Liver (tissue), 9 donors: ENCODE results near the gene RALGAPB. TPM values are rescaled to one million over a fixed set of nuclear protein-coding genes. Genes with fewer than 3 reads are reported as not detected.

ENCODE experiments used
- DNase-seq: peaks from one replicate; pipeline ENCODE4 v3.0.0-alpha.2; 2017; ENCODE audit warnings: low spot score
- H3K27ac ChIP-seq, 2 donors: one replicate each; pipeline ENCODE4 v1.7.0; 2013; ENCODE audit warnings: inconsistent platforms in 2 of 2, low read length in 2 of 2, control low read depth in 1 of 2, low read depth in 1 of 2, mild to moderate bottlenecking in 1 of 2
- H3K27me3 ChIP-seq, 4 donors: one replicate each; pipeline versions ENCODE4 v1.6.1 to v1.7.0; 2013; ENCODE audit warnings: low read length in 3 of 4, inconsistent platforms in 1 of 4, mild to moderate bottlenecking in 1 of 4, moderate library complexity in 1 of 4; ENCODE audit not compliant: control insufficient read depth in 4 of 4, insufficient read depth in 4 of 4
- H3K36me3 ChIP-seq, 4 donors: one replicate each; pipeline versions ENCODE4 v1.6.1 to v1.7.0; 2013; ENCODE audit warnings: low read length in 3 of 4, mild to moderate bottlenecking in 3 of 4, low read depth in 1 of 4, moderate library complexity in 1 of 4; ENCODE audit not compliant: control insufficient read depth in 4 of 4, insufficient read depth in 3 of 4
- H3K4me1 ChIP-seq, 4 donors: one replicate each; pipeline versions ENCODE4 v1.6.1 to v1.7.0; 2013; ENCODE audit warnings: low read length in 3 of 4, mild to moderate bottlenecking in 3 of 4, moderate library complexity in 1 of 4; ENCODE audit not compliant: control insufficient read depth in 4 of 4, insufficient read depth in 4 of 4
- H3K4me3 ChIP-seq, 3 donors: one replicate each; pipeline versions ENCODE4 v1.6.1 to v1.7.0; 2013; ENCODE audit warnings: low read length in 3 of 3, control low read depth in 1 of 3, low read depth in 1 of 3, mild to moderate bottlenecking in 1 of 3
- H3K9ac ChIP-seq, 2 donors: one replicate each; pipeline ENCODE4 v1.7.0; 2013; ENCODE audit warnings: low read length in 2 of 2, mild to moderate bottlenecking in 2 of 2, moderate library complexity in 2 of 2, control low read depth in 1 of 2, low read depth in 1 of 2
- H3K9me3 ChIP-seq, 4 donors: one replicate each; pipeline versions ENCODE4 v1.6.1 to v1.7.0; 2013; ENCODE audit warnings: low read length in 3 of 4; ENCODE audit not compliant: control insufficient read depth in 4 of 4
- ATF3 ChIP-seq: IDR thresholded peaks from 2 replicates; pipeline ENCODE4 v1.6.1; 2016; ENCODE audit warnings: antibody characterized with exemption
- CTCF ChIP-seq: fragments of 150-350 bp; IDR thresholded peaks from 2 replicates; pipeline ENCODE4 v1.5.1; 2017; ENCODE audit warnings: improper control_type of control experiment, low read depth, low read length; ENCODE audit not compliant: missing input control
- FOXA1 ChIP-seq: IDR thresholded peaks from 2 replicates; pipeline ENCODE4 v1.6.1; 2016; ENCODE audit warnings: antibody characterized with exemption
- FOXA2 ChIP-seq: IDR thresholded peaks from 2 replicates; pipeline ENCODE4 v1.6.1; 2016; ENCODE audit warnings: antibody characterized with exemption
- GABPA ChIP-seq, 2 donors: IDR thresholded peaks in 1 of 2; conservative IDR thresholded peaks in 1 of 2; 2 replicates each; pipeline ENCODE4 v1.6.1; 2016; ENCODE audit warnings: antibody characterized with exemption in 2 of 2, mild to moderate bottlenecking in 1 of 2, moderate library complexity in 1 of 2
- HNF4A ChIP-seq, 2 donors: conservative IDR thresholded peaks; 2 replicates each; pipeline ENCODE4 v1.6.1; 2016; ENCODE audit warnings: antibody characterized with exemption in 2 of 2, mild to moderate bottlenecking in 2 of 2
- JUND ChIP-seq, 2 donors: IDR thresholded peaks; 2 replicates each; pipeline ENCODE4 v1.6.1; 2016; ENCODE audit warnings: antibody characterized with exemption in 2 of 2
- MAX ChIP-seq: IDR thresholded peaks from 2 replicates; pipeline ENCODE4 v1.6.1; 2016; ENCODE audit warnings: antibody characterized with exemption
- NR2F2 ChIP-seq: IDR thresholded peaks from 2 replicates; pipeline ENCODE4 v1.6.1; 2016; ENCODE audit warnings: antibody characterized with exemption
- RAD21 ChIP-seq, 2 donors: IDR thresholded peaks; 2 replicates each; pipeline ENCODE4 v1.6.1; 2016; ENCODE audit warnings: antibody characterized with exemption in 2 of 2, mild to moderate bottlenecking in 2 of 2
- REST ChIP-seq: IDR thresholded peaks from 2 replicates; pipeline ENCODE4 v1.6.1; 2016; ENCODE audit warnings: antibody characterized with exemption, mild to moderate bottlenecking
- RXRA ChIP-seq, 2 donors: IDR thresholded peaks; 2 replicates each; pipeline ENCODE4 v1.6.1; 2017 to 2018; ENCODE audit warnings: antibody characterized with exemption in 2 of 2, mild to moderate bottlenecking in 1 of 2
- SP1 ChIP-seq: IDR thresholded peaks from 2 replicates; pipeline ENCODE4 v1.6.1; 2018; ENCODE audit warnings: antibody characterized with exemption, mild to moderate bottlenecking
- TAF1 ChIP-seq: conservative IDR thresholded peaks from 2 replicates; pipeline ENCODE4 v1.6.1; 2016; ENCODE audit warnings: antibody characterized with exemption, mild to moderate bottlenecking
- YY1 ChIP-seq: IDR thresholded peaks from 2 replicates; pipeline ENCODE4 v1.6.1; 2016; ENCODE audit warnings: antibody characterized with exemption, mild to moderate bottlenecking
- ZBTB33 ChIP-seq: IDR thresholded peaks from 2 replicates; pipeline ENCODE4 v1.6.1; 2016; ENCODE audit warnings: antibody characterized with exemption
- WGBS: extraction: QIAGEN DNeasy Blood & Tissue Kit; methylation state at CpG from one replicate; pipeline ENCODE4 v1.1.7; 2013; 5-methylcytosine and 5-hydroxymethylcytosine counted together
- polyA plus RNA-seq, 2 donors: library from polyadenylated mRNA; stranded (reverse) in 1 of 2; unstranded in 1 of 2; fragments of 200-250 nt in 1 of 2; fragments of >200 nt in 1 of 2; fragmentation: Nextera tagmentation in 1 of 2; extraction: Ambion mirVana in 1 of 2; gene quantifications; one replicate each; pipeline versions ENCODE4 v1.2.1 to v1.2.3, GENCODE V29; 2013 to 2015
- total RNA-seq, 2 donors: library from RNA; depleted of rRNA; stranded (reverse); fragments of >200 nt; gene quantifications; one replicate each; pipeline ENCODE4 v1.2.3, GENCODE V29; 2014
- donor health status: healthy.
- donor health status: healthy.
- donor health status: healthy.
- donor health status: healthy.
- donor health status: healthy.

RALGAPB gene
- total and polyA plus RNA-seq, 4 donors: 4.3 to 19.7 (median 9.5) TPM

GRCh38 chr20:38586181-38586525 is 113.5 kb downstream of the RALGAPB start:
- Histone ChIP-seq H3K9me3 (no peaks in the 10 kb centered on the region), H3K27ac (no peak overlapping the region), H3K4me1 (peaks cover 4 to 11% (median 9%) of the 10 kb centered on the region in 4 donors), H3K36me3 (no peaks in the 10 kb centered on the region), H3K9ac (no peak overlapping the region), H3K4me3 (no peak overlapping the region), H3K27me3 (no peaks in the 10 kb centered on the region)
- no peak for TF ChIP-seq GABPA (IDR thresholded peaks at IDR 0.05 in 1 of 2, conservative IDR thresholded peaks at IDR 0.05 in 1 of 2)
- no peak for TF ChIP-seq HNF4A (conservative IDR thresholded peaks at IDR 0.05)
- no peak for TF ChIP-seq ZBTB33
- no peak for TF ChIP-seq RAD21 (IDR thresholded peaks at IDR 0.05)
- TF ChIP-seq SP1: no peak
- no peak for TF ChIP-seq ATF3
- TF ChIP-seq YY1: no peak
- 88% methylated on average over 3 of the region's 3 CpGs for WGBS
- DNase-seq: no peak

GRCh38 chr20:38588303-38588702 is 115.7 kb downstream of the RALGAPB start:
- H3K9ac ChIP-seq: no peak overlapping the region
- peaks cover 4 to 11% (median 9%) of the 10 kb centered on the region in 4 donors for H3K4me1 ChIP-seq
- H3K4me3 ChIP-seq: no peak overlapping the region
- H3K27ac ChIP-seq: no peak overlapping the region
- no peaks in the 10 kb centered on the region for H3K9me3 ChIP-seq
- DNase-seq: no peak
- H3K36me3 ChIP-seq: no peaks in the 10 kb centered on the region
- no peaks in the 10 kb centered on the region for H3K27me3 ChIP-seq
- WGBS: 91% methylated on average over 6 of the region's 6 CpGs
- TF ChIP-seq RXRA (IDR thresholded peaks at IDR 0.05) (no peak), NR2F2 (no peak), FOXA1 (no peak), HNF4A (conservative IDR thresholded peaks at IDR 0.05) (no peak), JUND (IDR thresholded peaks at IDR 0.05) (no peak), FOXA2 (no peak), MAX (no peak), SP1 (no peak), GABPA (IDR thresholded peaks at IDR 0.05 in 1 of 2, conservative IDR thresholded peaks at IDR 0.05 in 1 of 2) (no peak), TAF1 (no peak), CTCF (no peak), REST (no peak)
